Measurements from ENCODE around the gene CKLF. TPM values are rescaled to one million over a fixed set of nuclear protein-coding genes. Genes with fewer than 3 reads are reported as not detected.

Gene CKLF
- total RNA-seq (46.6 TPM), polyA plus RNA-seq (ENCODE audit: insufficient read depth in 1 of 8, insufficient read length in 8 of 8, low replicate concordance in 1 of 8) (10 to 100 TPM; 21.9 to 42.5 (median 29.6) TPM)
- long read RNA-seq, donor 1, transcript CKLF-203 (3 exons, 508 nt), result major isoform, 17 of 23 reads
- long read RNA-seq, donor 1, partial matches to known transcripts, result 0 of 23 reads
- long read RNA-seq, donor 1, other reads (novel, unspliced or antisense), result 0 of 23 reads
- long read RNA-seq, donor 2, partial matches to known transcripts, result 0 of 5 reads
- long read RNA-seq, donor 2, other reads (novel, unspliced or antisense), result 0 of 5 reads
- long read RNA-seq, donor 3, transcript CKLF-201 (4 exons, 669 nt), result minor isoform, 13 of 57 reads
- long read RNA-seq, donor 3, transcript CKLF-203 (3 exons, 508 nt), result major isoform, 40 of 57 reads
- long read RNA-seq, donor 3, partial matches to known transcripts, result 0 of 57 reads
- long read RNA-seq, donor 3, other reads (novel, unspliced or antisense), result 0 of 57 reads
- long read RNA-seq, donor 4, transcript CKLF-201 (4 exons, 669 nt), result minor isoform, 10 of 32 reads
- long read RNA-seq, donor 4, transcript CKLF-203 (3 exons, 508 nt), result major isoform, 14 of 32 reads
- long read RNA-seq, donor 4, partial matches to known transcripts, result 0 of 32 reads
- long read RNA-seq, donor 4, other reads (novel, unspliced or antisense), result 5 of 32 reads
- long read RNA-seq, donor 5, transcript CKLF-203 (3 exons, 508 nt), result major isoform, 78 of 136 reads
- long read RNA-seq, donor 5, transcript CKLF-201 (4 exons, 669 nt), result minor isoform, 37 of 136 reads
- long read RNA-seq, donor 5, transcript CKLF-206 (2 exons, 564 nt), result minor isoform, 6 of 136 reads
- long read RNA-seq, donor 5, partial matches to known transcripts, result 0 of 136 reads
- long read RNA-seq, donor 5, other reads (novel, unspliced or antisense), result 9 of 136 reads
- long read RNA-seq, donor 6, transcript CKLF-203 (3 exons, 508 nt), result major isoform, 52 of 85 reads
- long read RNA-seq, donor 6, transcript CKLF-201 (4 exons, 669 nt), result minor isoform, 16 of 85 reads
- long read RNA-seq, donor 6, partial matches to known transcripts, result 5 of 85 reads
- long read RNA-seq, donor 6, other reads (novel, unspliced or antisense), result 7 of 85 reads
- long read RNA-seq, donor 7, transcript CKLF-203 (3 exons, 508 nt), result major isoform, 47 of 72 reads
- long read RNA-seq, donor 7, transcript CKLF-201 (4 exons, 669 nt), result minor isoform, 18 of 72 reads
- long read RNA-seq, donor 7, partial matches to known transcripts, result 0 of 72 reads
- long read RNA-seq, donor 7, other reads (novel, unspliced or antisense), result 0 of 72 reads
- long read RNA-seq, donor 8, transcript CKLF-201 (4 exons, 669 nt), result minor isoform, 6 of 38 reads
- long read RNA-seq, donor 8, transcript CKLF-203 (3 exons, 508 nt), result major isoform, 19 of 38 reads
- long read RNA-seq, donor 8, partial matches to known transcripts, result 5 of 38 reads
- long read RNA-seq, donor 8, other reads (novel, unspliced or antisense), result 0 of 38 reads
- long read RNA-seq, donor 9, transcript CKLF-201 (4 exons, 669 nt), result minor isoform, 15 of 42 reads
- long read RNA-seq, donor 9, transcript CKLF-203 (3 exons, 508 nt), result major isoform, 20 of 42 reads
- long read RNA-seq, donor 9, partial matches to known transcripts, result 0 of 42 reads
- long read RNA-seq, donor 9, other reads (novel, unspliced or antisense), result 5 of 42 reads
- long read RNA-seq, donor 10, transcript CKLF-201 (4 exons, 669 nt), result minor isoform, 15 of 70 reads
- long read RNA-seq, donor 10, transcript CKLF-206 (2 exons, 564 nt), result minor isoform, 6 of 70 reads
- long read RNA-seq, donor 10, transcript CKLF-203 (3 exons, 508 nt), result major isoform, 46 of 70 reads
- long read RNA-seq, donor 10, partial matches to known transcripts, result 0 of 70 reads
- long read RNA-seq, donor 10, other reads (novel, unspliced or antisense), result 0 of 70 reads
- long read RNA-seq, donor 11, transcript CKLF-203 (3 exons, 508 nt), result major isoform, 22 of 48 reads
- long read RNA-seq, donor 11, transcript CKLF-201 (4 exons, 669 nt), result major isoform, 22 of 48 reads
- long read RNA-seq, donor 11, partial matches to known transcripts, result 0 of 48 reads
- long read RNA-seq, donor 11, other reads (novel, unspliced or antisense), result 0 of 48 reads

GRCh38 chr16:66552286-66553177 is at the start of gene CKLF:
CKLF (plus strand) TSS chr16:66552576; CDS start chr16:66552716, 140 bp downstream.
- Histone ChIP-seq H3K27me3 (ENCODE audit: control insufficient read depth, insufficient read depth, low read length) (no peaks in the 10 kb centered on the region), H3K36me3 (ENCODE audit: control insufficient read depth, insufficient read depth, low read length) (peaks cover 9% of the 10 kb centered on the region), H3K4me3 (ENCODE audit: low read length) (peak within 1 kb of the TSS; percentile 68), H3K27ac (ENCODE audit: low read length) (peak within 1 kb of the TSS; percentile 97), H3K9me3 (replicated peaks; ENCODE audit: control insufficient read depth, low read depth, low read length) (no peaks in the 10 kb centered on the region), H3K4me1 (ENCODE audit: control insufficient read depth, insufficient read depth, low read length) (peaks cover 33% of the 10 kb centered on the region)
- 10% methylated on average over 59 of the region's 63 CpGs for WGBS (ENCODE audit: insufficient coverage)
- peak; percentile 95 for DNase-seq

GRCh38 chr16:66503030-66503429 is 49.3 kb upstream of the CKLF start:
- DNase-seq, result no peak

GRCh38 chr16:66503612-66504011 is 48.8 kb upstream of the CKLF start:
- no CpG with 5 or more reads among the region's 3 CpGs for WGBS (ENCODE audit: insufficient coverage)
- H3K36me3 ChIP-seq (ENCODE audit: control insufficient read depth, insufficient read depth, low read length), result peaks cover 7% of the 10 kb centered on the region
- H3K27ac ChIP-seq (ENCODE audit: low read length), result no peak overlapping the region

More at GRCh38 chr16:66503030-66503429, 49.3 kb upstream of the CKLF start:
- Histone ChIP-seq H3K27me3 (ENCODE audit: control insufficient read depth, insufficient read depth, low read length) (no peaks in the 10 kb centered on the region), H3K4me1 (ENCODE audit: control insufficient read depth, insufficient read depth, low read length) (no peaks in the 10 kb centered on the region), H3K27ac (ENCODE audit: low read length) (no peak overlapping the region), H3K9me3 (replicated peaks; ENCODE audit: control insufficient read depth, low read depth, low read length) (no peaks in the 10 kb centered on the region), H3K4me3 (ENCODE audit: low read length) (no peak overlapping the region), H3K36me3 (ENCODE audit: control insufficient read depth, insufficient read depth, low read length) (peaks cover 2% of the 10 kb centered on the region)
- 59% methylated on average over 2 of the region's 2 CpGs for WGBS (ENCODE audit: insufficient coverage)

GRCh38 chr16:66507731-66508239 is 44.6 kb upstream of the CKLF start:
- Histone ChIP-seq H3K27ac (ENCODE audit: low read length) (no peak overlapping the region), H3K27me3 (ENCODE audit: control insufficient read depth, insufficient read depth, low read length) (no peaks in the 10 kb centered on the region), H3K36me3 (ENCODE audit: control insufficient read depth, insufficient read depth, low read length) (peaks cover 38% of the 10 kb centered on the region), H3K4me3 (ENCODE audit: low read length) (no peak overlapping the region), H3K9me3 (replicated peaks; ENCODE audit: control insufficient read depth, low read depth, low read length) (no peaks in the 10 kb centered on the region), H3K4me1 (ENCODE audit: control insufficient read depth, insufficient read depth, low read length) (peaks cover 21% of the 10 kb centered on the region)
- no peak for DNase-seq
- WGBS (ENCODE audit: insufficient coverage), result no CpG with 5 or more reads among the region's 4 CpGs

More at GRCh38 chr16:66503612-66504011, 48.8 kb upstream of the CKLF start:
- Histone ChIP-seq H3K4me1 (ENCODE audit: control insufficient read depth, insufficient read depth, low read length) (no peaks in the 10 kb centered on the region), H3K4me3 (ENCODE audit: low read length) (no peak overlapping the region), H3K9me3 (replicated peaks; ENCODE audit: control insufficient read depth, low read depth, low read length) (no peaks in the 10 kb centered on the region), H3K27me3 (ENCODE audit: control insufficient read depth, insufficient read depth, low read length) (no peaks in the 10 kb centered on the region)
- no peak for DNase-seq

GRCh38 chr16:66508248-66508913 is 44.0 kb upstream of the CKLF start:
- peaks cover 44% of the 10 kb centered on the region for H3K36me3 ChIP-seq (ENCODE audit: control insufficient read depth, insufficient read depth, low read length)
- H3K4me1 ChIP-seq (ENCODE audit: control insufficient read depth, insufficient read depth, low read length), result peaks cover 21% of the 10 kb centered on the region
- WGBS (ENCODE audit: insufficient coverage), result 90% methylated on average over 6 of the region's 7 CpGs
- no peaks in the 10 kb centered on the region for H3K9me3 ChIP-seq (replicated peaks; ENCODE audit: control insufficient read depth, low read depth, low read length)
- DNase-seq, result no peak
- no peaks in the 10 kb centered on the region for H3K27me3 ChIP-seq (ENCODE audit: control insufficient read depth, insufficient read depth, low read length)
- no peak overlapping the region for H3K27ac ChIP-seq (ENCODE audit: low read length)
- H3K4me3 ChIP-seq (ENCODE audit: low read length), result no peak overlapping the region

- Histone ChIP-seq H3K36me3 (ENCODE audit: control insufficient read depth, insufficient read depth, low read length) (peaks cover 48% of the 10 kb centered on the region), H3K27me3 (ENCODE audit: control insufficient read depth, insufficient read depth, low read length) (no peaks in the 10 kb centered on the region), H3K4me3 (ENCODE audit: low read length) (no peak overlapping the region), H3K9me3 (replicated peaks; ENCODE audit: control insufficient read depth, low read depth, low read length) (no peaks in the 10 kb centered on the region), H3K4me1 (ENCODE audit: control insufficient read depth, insufficient read depth, low read length) (peaks cover 21% of the 10 kb centered on the region), H3K27ac (ENCODE audit: low read length) (no peak overlapping the region)
- 89% methylated on average over 3 of the region's 9 CpGs for WGBS (ENCODE audit: insufficient coverage)
- DNase-seq, result no peak
These were observed 43.4 kb upstream of the CKLF start for GRCh38 chr16:66508914-66509496.

GRCh38 chr16:66509576-66509975 is 42.8 kb upstream of the CKLF start:
- Histone ChIP-seq H3K4me3 (ENCODE audit: low read length) (no peak overlapping the region), H3K4me1 (ENCODE audit: control insufficient read depth, insufficient read depth, low read length) (peaks cover 21% of the 10 kb centered on the region), H3K9me3 (replicated peaks; ENCODE audit: control insufficient read depth, low read depth, low read length) (no peaks in the 10 kb centered on the region), H3K36me3 (ENCODE audit: control insufficient read depth, insufficient read depth, low read length) (peaks cover 48% of the 10 kb centered on the region), H3K27ac (ENCODE audit: low read length) (no peak overlapping the region), H3K27me3 (ENCODE audit: control insufficient read depth, insufficient read depth, low read length) (no peaks in the 10 kb centered on the region)
- WGBS (ENCODE audit: insufficient coverage), result 77% methylated on average over 4 of the region's 5 CpGs
- no peak for DNase-seq

Data from muscle of leg (tissue), 16 donors.